Measurements from ENCODE around the gene ACBD3.

Gene ACBD3

DNA sequence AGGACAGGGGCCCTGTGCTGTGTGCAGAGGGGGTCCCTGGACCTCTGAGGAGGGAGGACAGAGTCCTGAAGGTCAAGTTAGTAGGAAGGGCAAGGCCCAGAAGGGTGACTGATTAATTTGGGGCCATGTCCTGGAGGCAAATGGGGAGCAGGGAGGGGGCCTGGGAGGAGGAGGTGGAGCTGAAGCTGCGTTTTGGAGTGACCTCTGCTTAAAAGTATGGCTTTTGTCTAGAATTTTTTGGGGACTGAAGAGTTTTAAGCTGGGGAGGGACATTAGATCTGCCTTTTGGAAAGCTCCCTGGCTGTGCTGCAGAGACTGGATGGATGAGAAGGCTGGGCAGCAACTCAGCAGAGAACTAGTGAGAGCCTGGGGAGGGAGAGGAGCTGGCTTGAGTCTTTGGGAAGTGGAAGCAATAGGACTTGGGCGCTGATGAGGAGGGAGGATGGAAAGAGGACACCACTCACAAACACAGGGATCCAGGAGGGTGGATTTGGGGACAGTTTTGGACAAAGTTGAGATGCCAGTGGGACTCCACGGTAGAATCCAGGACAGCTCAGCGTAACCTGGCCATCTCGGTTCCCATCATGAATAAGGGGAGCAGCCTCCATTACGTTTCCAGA lies 52.9 kb downstream of the ACBD3 start:
- DNase-seq: no peak

DNA sequence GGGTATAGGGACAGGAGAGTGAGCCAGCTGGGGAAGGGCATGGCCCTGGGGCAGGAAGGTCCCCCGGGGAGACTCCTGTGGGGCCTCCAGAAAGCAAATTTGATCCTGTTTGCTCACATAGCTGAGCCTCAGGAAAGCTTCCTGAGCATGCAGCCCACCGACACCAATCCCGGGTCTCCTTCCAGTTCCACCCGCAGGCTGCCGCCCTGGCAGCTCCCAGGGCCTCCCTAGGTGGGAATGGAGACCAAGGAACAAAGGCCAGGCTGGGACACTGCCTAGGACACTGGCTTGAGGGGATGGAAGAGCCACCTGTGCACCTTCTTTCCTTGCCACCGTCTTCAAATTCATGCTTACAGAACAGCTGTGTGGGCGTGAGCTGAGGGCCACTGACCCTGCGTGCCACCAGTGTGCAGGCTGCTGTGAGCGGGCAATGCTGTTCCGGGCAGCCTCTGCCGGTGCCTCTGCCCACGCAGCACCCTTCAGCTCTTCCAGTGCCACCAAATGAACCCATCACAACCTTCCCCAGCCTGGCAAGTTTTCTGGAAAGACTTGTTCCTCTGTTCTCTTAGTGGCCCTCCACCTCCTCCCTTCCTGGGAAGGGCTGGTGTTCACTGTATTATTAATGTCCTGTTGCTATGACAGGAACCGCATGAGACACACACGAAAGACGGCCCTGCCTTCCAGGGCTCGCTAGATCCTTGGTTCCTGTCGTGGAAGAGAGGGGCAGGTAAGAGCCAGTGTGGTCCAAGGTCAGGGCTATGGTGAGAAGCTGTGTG lies 53.6 kb downstream of the ACBD3 start:
- DNase-seq: no peak

- DNase-seq: no peak
Observed at GRCh38 chr1:226131639-226132038, 54.9 kb downstream of the ACBD3 start.

DNA sequence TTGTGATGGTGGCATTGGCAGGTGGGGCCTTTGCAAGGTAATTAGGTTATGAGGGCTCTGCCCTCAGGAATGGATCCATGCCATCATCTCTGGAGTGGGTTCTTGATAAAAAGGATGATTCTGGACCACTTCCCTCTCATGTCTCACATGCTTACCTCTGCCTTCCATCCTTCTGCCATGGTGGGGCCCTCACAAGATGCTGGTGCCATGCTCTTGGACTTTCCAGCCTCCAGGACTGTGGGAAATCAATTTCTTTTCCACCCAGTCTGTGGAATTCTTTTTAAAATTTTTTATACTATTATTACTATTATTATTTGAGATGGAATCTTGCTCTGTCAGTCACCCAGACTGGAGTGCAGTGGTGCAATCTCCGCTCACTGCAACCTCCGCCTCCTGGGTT lies 57.3 kb downstream of the ACBD3 start:
- DNase-seq: no peak

- no peak for DNase-seq
Observed at GRCh38 chr1:226128487-226129075, 58.0 kb downstream of the ACBD3 start.

DNA sequence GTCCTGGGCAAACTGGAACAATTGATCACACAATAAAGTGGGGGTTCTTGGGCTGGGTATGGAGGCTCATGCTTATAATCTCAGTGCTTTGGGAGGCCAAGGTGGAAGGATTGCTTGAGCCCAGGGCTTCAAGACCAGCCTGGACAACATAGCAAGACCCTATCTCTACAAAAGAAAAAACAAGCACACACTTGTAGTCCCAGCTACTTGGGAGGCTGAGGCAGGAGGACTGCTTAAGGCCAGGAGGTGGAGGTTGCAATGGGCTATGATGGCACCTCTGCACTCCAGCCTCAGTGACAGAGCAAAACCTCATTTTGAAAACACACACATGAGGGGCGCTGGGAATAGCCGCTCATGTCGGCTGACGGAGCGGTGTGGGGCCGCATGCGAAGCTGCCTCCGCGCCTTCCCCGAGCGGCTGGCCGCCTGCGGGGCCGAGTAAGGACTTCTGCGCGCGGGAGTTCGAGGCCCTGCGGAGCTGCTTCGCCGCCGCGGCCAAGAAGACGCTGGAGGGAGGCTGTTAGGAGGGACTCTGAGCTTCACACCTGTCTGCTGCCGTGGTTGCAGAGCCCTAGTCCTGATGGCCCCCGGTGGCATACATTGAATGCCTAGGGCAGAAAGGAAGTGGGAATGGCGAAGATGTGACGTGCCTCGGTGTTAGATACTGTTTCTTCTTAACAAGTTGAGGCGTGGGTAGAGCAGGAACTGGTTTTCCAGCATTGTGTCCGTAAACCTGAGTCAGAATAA lies 59.5 kb downstream of the ACBD3 start:
- no peak for DNase-seq

DNA sequence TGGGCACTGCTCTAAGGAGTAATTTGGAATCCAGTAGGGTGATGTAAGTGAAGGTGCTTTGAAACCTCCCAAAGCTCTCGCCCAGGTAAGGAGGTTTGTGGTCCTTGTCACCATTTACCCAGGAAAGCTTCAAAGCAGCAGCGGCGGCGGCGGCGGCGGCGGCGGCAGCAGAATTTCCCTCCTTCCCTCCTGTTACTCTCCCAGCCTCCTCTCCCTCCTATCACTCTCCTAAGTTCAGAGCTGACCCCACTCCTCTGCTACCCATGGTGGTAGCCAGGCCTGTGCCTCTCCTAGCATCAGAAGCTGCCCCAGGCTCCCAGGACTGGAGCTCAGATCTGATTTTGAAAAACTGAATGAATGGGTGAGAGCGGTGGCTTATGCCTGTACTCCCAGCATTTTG lies 60.7 kb downstream of the ACBD3 start:
- no peak for DNase-seq

DNA sequence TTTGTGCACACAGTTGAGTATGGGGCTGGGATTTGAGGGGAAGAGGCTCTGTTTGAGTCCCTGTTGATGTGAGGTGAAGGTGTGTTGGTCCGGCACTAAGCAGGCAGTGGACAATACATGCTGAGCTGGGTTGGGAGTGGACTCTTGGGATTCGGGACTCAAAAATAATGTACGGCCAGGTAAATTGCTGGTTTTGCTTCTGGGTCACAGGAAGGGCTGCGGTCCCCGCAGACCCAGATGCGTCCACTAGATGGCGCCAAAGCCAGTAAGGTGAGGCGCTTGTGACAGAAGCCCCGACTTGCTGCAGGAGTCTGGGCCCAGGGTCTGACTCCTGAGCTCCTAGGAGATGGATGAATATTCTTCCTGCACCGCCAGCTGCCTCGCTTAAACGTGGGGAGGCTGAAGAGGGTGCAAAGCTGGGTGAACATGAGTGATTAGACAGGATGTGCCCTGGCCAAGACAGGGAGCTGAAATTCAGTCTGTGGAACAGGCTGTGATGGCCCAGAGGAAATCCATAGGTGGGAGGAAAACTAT lies 61.4 kb downstream of the ACBD3 start:
- DNase-seq: peak; percentile 78

- DNase-seq: no peak
Observed at GRCh38 chr1:226123591-226124471, 62.7 kb downstream of the ACBD3 start.

DNA sequence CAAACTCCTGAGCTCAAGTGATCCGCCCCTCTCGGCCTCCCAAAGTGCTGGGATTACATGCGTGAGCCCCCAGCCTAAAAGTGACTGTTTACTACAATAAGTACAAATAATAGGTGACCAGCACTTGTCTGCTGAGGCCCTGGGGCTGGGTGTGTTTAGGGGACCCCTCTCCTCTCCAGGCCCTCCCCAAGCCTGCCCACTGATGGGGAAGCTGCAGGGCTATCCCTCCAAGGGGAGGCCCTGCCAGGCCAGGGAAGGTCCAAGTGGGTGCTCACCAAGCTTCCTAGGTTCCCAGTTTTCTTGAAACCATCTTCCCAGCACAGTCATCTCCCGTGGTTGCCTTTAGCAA lies 63.4 kb downstream of the ACBD3 start:
- no peak for DNase-seq

DNA sequence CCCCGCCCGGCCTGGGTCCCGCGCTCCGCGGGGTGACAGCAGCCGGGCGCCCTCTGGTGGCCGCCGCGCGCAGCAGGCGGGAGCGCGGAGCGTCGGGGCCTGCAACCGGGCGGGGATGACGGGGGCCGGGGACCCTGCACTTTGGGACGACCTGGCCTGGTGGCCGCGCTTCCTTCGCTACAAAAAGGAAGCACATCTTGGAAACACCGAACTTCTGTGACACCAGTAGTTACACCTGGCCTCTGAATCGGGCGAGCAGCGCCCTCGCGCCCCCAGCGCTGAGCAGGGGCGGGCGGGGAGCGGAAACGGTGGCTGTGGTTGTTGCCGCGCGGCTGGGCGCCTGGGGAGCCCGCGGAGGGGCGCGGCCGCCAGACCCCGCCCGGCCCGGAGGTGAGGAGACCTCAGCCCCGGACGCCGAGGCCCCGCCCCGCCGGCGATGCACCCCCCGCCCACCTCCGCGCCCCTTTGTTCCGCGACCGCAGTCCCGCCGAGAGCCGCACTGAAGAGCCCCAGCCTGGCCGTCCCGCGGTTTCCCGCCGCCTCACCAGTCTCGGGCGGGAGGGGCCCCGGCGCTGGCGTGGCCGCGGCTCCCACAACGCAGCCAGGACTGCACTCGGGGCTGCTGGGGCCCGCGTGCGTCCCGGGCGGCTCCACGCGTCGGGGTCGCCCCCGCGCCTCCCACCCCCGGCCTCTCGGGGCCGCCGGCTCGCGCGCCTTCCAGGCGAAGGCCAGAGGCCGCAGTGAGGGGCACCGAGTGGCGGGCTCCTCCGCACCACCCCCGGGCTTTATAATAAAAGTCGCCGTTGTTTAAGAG lies 64.7 kb downstream of the ACBD3 start:
- peak; percentile 80 for DNase-seq

GRCh38 chr1:226121049-226121586 lies 65.4 kb downstream of the ACBD3 start:
- DNase-seq: no peak

- DNase-seq: no peak
Observed at GRCh38 chr1:226120398-226120797, 66.1 kb downstream of the ACBD3 start.

DNA sequence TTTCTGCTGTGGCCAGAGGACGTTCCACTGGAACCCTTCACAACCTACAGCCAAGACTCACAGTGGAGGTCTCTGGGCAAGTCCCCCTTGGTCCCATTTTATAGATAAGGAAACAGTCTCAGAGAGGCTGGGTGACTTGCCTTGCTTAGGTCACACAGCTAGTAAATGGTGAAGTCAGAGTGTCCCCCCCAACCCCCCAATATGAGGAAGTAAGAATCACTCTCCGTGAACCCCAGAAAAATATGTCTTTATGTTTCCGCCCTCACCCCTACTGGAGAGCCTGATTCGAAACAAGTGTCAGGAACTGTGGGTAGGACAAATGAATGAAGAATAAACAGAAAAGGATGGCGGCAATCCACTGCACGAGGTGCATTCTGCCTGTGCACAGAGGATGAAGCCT lies 67.4 kb downstream of the ACBD3 start:
- DNase-seq: no peak

DNA sequence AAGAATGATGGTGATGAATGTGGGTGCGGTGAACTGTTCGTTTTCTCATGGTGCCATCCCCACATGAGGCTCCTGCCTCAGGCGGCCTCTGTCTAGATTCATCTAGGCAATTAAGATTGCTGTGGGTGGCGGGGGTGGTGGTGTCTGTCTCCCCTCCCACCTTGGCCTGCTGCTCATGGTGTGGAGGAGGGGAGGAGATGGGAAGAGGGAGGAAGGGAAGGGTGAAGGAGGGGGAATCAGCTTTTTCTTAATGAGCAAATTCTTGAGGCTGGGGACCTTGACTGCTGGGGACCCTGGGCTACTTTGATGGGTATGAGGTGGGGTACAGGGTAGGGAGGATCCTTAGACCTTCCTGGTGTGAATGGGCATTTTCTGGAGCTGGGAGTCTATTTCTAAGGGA lies 68.2 kb downstream of the ACBD3 start:
- no peak for DNase-seq

DNA sequence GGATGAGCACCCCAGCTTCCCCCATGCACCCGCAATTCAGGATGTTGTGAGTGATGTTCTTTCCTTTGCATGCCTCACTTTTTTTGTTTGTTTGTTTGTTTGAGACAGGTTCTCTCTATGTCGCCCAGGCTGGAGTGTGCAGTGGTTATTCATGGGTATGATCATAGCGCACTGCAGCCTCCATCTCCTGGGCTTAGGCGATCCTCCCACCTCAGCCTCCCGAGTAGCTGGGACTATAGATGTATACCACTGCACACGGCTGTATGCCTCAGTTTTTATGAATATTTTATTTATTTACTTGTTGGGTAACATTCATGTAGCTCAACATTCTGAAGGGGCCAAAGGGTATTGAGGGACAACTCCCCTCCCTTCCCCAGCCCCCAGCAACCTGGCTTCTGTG lies 69.2 kb downstream of the ACBD3 start:
- no peak for DNase-seq

GRCh38 chr1:226116673-226117072 lies 69.9 kb downstream of the ACBD3 start:
- no peak for DNase-seq

DNA sequence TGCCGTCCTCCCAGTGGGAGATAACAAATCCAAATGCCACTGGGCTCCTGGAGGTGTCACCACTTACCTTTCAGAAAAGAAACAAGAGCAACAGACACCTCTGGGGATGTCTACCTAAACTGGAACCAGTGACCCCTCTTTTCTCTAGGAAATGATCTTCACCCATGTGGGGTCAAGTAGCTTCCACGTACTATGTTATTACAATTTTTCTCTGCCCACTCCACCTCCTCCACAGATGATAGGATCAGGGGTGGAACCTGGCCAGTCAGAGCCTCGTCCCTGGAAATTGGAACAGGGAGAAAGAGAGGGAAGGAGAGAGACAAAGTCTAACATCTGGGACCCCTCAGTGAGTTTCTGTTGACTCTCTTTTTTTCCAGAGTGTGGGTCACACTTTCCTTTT lies 73.9 kb downstream of the ACBD3 start:
- DNase-seq: no peak

DNA sequence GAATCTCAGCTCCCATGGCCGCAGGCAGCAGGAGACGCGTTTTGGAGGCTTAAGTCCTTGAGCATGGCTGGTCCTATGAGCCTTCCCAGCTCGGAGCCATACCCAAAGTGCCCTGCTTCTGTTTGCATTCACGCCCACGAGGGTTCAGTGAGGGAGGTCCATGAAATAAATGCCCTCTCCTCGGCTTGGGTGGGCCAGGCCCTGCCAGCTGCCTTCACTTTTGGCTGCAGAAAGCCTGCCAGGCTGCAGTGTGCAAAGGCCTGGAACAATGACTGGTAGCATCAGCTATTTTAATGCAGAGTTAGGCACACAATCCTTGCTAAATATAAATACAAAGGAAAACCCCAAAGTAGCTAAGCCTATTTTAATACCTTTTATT lies 74.7 kb downstream of the ACBD3 start:
- no peak for DNase-seq

DNA sequence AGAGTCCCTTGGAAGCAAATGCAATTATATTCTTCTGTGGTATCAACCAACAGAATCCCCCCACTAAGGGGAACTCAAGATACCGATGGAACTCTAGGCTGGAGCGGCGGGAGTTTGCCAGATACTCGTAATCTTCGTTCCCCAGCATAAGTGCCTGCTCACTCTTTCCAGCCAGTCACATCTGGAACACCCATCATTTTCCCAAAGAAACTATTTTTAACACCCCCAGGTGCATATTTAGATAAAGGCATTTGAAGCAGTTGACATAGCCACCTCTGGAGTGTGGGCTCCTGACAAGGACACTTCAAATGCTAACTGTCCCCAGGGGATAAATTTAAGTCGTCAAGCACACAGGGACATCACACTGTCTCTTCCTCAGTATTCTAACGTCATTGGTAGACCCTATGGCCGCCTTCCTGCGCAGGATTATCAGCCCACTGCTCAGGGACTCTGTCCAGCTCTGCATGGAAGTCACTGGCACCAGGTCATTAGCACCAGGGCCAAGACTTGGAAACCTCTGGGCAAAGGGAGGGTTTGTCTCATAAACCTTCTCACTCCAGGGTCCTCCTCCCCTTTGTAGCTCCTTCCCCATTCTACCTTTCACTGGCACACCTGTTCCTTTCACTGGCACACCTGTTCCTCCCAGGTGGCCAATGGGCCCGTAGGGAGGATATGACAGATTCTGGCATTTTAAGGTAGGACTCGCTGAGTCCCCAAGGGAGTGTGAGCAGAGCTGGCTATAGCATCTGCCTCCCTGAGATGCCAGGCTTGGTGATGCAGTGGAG lies 75.3 kb downstream of the ACBD3 start:
- DNase-seq: no peak

All from central memory CD4-positive, alpha-beta T cell (primary cell).